NCI-H1694 (cell line): ENCODE measurements around the gene USP40.

ENCODE experiments used
- DNase-seq: peaks from one replicate; lab custom pipeline; 2025; lab: John Stamatoyannopoulos, UW

Gene USP40

DNA sequence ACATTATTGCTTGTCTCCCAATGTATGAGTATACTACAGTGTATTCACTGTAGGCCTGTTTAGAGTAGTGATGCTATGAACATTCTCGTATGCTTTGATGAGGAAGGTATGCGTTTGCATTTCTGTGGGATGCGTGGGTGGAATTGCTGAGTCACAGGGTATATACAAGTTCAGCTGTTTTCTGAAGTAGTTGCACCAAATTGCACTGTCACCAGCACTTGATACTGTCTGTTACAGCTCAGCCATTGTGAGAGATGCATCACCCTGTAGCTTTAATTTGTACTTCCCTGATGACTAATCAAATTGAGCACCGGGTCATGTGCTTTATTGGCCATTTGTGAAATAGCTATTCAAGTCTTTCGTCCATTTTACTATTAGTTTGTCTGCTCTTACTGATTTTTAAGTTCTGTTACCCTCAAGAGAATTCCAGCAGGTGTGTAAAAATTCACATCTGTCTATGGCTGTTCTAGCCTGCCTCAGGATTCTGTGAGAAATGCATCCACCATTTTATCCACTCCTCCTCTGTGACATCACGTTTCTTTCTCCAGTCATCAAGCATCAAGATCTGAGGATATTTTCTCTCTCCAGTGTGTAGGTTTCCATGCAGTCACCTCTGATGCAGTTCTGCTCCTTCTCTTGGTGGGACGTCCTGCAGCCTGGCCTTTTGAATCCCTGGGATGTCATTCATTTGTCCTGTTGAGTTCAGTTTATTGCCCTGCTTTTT lies 139.8 kb downstream of the USP40 start:
- DNase-seq = no peak
